ENCODE data around the gene RAB31.

- TF ChIP-seq CTCF (IDR thresholded peaks at IDR 0.05) (no peak), POLR2A (IDR thresholded peaks at IDR 0.05; ENCODE audit: low read depth) (no peak)
Observed at GRCh38 chr18:9782073-9782857, 74.2 kb downstream of the RAB31 start.

All from esophagus muscularis mucosa (tissue), 3 donors.